HG02678 (cell line): ENCODE results near the gene CCL19.
"Not testable (repeated sequence)": the region's sequence is repeated elsewhere in the genome, so short reads cannot be mapped to it uniquely, and the experiment has no call there.

Experiments
- ATAC-seq: cut with Tn5 transposase; IDR thresholded peaks from one replicate; pipeline ENCODE4 v1.9.1; 2021; ENCODE audit warnings: mild to moderate bottlenecking, moderate library complexity; ENCODE audit not compliant: unreplicated experiment

Gene CCL19

GRCh38 chr9:34690983-34691935, at the start of gene CCL19:
Gene CCL19, minus strand, starts transcription at chr9:34691276. Its CDS starts 137 bp downstream, at chr9:34691139.
- no peak for ATAC-seq

DNA sequence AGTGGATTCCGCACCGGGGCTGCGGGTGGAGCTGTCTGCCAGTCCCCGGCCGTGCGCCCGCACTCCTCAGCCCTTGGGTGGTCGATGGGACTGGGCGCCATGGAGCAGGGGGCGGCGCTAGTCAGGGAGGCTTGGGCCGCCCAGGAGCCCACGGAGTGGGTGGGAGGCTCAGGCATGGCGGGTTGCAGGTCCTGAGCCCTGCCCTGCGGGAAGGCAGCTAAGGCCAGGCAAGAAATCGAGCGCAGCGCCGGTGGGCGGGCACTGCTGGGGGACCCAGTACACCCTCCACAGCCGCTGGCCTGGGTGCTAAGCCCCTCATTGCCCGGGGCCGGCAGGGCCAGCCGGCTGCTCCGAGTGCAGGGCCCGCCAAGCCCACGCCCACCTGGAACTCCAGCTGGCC, 49.1 kb upstream of the CCL19 start:
- not testable (repeated sequence) for ATAC-seq

DNA sequence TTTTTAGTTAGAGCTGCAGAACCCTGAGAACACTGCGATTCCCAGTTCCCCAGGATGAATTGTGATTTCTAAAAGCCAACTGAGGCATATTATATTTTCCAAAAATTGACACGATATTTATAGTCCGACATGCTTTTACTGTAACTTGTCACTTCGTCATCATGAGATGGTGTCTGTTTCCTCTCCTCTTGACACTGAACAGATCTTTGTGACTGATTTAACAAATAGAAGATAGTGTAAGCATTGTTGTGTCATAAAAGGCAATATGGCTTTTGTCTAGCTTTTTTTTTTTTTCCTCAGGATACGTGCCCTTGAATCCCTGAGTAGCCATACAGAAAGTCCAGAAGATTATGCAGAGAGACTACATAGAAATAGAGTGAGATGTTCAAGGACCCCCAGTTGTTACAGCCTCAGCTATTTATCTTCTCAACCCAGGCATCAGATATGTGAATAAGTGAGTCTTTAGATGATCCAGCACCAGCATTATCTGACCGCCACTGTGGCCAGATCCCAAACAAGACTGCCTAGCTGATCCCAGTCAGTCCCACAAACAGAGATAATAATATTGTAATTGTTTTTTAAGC, 46.7 kb upstream of the CCL19 start:
- no peak for ATAC-seq

DNA sequence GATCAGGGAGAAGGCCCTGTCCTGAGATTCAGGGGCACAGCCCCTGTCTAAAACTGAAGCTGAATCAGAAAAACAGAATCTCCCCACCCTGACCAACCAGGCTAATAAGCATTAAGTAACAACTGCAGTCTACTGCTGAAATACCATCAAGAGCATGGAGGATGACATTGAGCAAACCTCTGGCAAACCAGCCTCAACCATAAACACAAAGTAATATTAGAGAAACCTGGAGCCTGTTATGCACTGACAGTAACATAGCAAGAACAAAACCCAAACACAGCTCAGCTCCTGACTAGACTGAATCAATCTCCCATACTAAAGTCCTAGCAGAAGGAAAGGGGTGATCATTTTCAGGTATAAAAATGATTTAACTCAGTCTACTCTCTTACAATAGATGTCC, 43.6 kb upstream of the CCL19 start:
- no peak for ATAC-seq

DNA sequence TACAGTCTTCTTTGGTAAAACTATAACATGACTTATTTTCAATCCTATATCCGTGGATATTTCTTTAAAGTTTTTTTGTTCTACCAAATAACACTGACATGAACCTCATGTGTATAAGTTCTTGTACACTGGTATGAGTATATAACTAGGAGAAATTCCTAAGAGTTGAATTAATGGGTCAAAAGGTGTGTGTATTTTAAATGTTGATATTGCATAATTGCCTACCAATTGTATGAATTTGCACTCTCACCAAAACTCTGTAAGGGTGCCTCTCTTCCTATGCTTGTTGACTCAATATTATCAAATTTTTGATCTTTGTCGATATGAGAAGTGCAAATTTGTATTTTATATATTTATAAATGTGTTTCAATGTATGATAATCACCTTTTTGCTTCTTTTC, 41.8 kb upstream of the CCL19 start:
- ATAC-seq = no peak

- ATAC-seq = no peak
These were observed 41.4 kb upstream of the CCL19 start for GRCh38 chr9:34732478-34732877.

- no peak for ATAC-seq
These were observed 32.1 kb upstream of the CCL19 start for GRCh38 chr9:34723141-34723540.

- not testable (repeated sequence) for ATAC-seq
These were observed 28.6 kb upstream of the CCL19 start for GRCh38 chr9:34719769-34720025.

DNA sequence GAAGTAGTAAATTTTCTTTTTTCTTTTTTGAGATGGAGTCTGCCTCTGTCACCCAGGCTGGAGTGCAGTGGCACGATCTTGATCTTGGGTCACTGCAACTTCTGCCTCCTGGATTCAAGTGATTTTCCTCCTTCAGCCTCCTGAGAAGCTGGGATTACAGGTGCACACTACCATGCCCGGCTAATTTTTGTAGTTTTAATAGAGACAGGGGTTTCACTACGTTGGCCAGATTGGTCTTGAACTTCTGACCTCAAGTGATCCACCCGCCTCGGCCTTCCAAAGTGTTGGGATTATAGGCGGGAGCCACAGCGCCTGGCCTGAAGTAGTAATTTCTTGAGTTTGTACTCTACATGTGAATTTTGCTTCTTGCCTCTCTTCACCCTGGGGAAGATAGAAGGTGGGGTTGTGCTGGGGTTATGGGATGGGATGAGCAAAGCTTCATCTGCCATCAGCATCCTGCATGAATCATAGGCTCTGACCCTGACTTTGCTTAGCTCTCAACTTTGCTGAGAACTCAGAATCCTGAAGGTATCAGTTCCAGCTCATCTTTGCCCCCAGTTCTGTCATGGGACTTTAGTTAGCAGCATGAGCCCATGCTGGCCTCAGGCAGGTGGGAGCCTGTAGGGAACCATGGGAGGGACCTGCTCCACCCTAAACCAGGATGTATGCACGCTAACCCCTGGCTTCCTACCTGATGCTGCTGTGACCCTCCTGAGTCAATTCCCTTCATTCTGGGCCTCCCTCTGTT, 28.1 kb upstream of the CCL19 start:
- ATAC-seq = no peak

DNA sequence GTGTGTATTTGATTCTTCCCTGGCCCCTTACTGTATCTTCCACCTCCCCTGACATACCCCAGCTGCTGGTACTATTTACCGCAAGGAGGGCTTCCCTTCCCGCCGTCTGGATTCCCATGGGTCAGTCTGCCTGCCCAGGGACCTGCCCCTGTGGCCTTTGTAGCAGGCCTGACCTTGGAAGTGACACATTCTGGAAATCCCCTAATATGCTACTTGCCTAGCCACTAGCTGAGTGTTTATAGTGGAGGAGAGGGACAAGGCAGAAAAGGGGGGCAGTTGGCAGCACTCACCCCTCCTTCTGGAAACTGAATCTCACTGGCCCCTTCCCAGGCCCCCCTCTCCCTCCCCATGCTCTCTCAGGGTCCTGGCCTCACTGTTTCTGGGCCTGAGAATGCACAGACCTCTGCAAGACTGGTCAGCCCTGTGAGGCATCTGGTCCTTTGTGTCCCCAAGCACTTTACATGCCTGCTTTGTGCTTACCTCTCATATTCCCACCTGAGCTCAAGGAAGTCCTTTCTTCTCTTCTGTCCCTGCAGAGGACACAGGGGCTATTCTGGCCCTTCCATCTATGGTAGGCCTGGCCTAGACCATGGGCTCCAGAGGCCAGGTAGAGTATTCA, 27.0 kb upstream of the CCL19 start:
- ATAC-seq = no peak

- no peak for ATAC-seq
These were observed 25.6 kb upstream of the CCL19 start for GRCh38 chr9:34716711-34717110.

- ATAC-seq = no peak
These were observed 24.7 kb upstream of the CCL19 start for GRCh38 chr9:34715639-34716215.

DNA sequence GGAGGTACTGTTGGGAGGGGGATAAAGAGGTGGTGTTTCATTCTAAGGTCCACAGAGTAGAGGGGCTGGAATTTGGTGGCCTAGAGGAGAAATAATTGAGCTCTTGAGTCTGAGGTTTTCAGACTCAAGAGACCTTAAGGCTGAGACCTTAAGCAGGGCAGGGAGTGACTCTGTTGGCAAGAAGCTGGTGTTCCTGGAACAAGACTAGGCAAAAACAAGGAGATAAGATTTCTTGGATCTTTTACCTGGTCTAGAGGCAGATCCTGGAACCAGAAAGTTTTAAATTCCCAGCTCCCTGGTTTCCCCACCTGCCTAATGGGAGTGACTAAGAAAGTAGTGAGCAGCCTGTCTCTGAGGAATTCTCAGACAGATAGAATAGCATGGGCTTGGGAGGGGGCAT, 22.9 kb upstream of the CCL19 start:
- ATAC-seq = no peak

DNA sequence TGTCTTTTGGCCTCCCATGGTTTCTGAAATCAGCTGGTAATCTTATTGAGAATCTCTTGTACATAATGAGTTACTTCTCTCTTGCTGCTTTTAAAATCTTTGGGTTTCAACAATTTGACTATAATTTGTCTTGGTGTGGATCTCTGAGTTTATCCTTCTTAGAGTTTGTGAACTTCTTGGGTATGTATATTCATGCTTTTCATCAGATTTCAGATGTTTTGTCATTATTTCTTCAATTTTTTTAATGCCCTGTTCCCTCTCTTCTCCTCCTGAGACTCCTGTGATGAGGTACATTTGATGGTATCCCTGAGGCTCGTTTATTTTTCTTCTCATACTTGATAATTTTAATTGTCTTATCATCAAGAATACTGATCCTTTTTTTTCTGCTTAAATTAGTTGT, 21.1 kb upstream of the CCL19 start:
- ATAC-seq = no peak

DNA sequence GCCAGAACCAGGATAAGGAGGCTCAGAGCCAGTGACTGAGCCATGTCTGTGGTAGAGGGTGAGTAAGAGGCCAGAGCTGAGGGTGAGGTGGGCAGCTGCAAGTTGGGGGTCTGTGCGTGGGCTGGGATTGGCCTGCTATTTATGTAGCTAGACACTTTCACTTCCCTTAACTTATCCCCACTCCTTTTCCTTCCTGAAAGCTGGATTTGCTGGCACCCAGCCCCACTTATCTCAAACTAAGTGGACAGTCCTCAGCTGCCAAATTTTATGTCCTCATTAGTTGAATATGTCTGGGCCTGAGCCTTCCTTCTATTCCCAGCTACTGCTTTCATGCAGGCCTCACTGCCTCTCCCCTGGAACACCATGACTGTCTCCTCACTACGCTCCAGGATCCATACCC, 18.9 kb upstream of the CCL19 start, which contains the start of gene CCL21:
Gene CCL21 (minus strand): TSS at position 114 of the 400 bp plus-strand sequence. CDS start 70 bp downstream, at position 44.
- no peak for ATAC-seq

DNA sequence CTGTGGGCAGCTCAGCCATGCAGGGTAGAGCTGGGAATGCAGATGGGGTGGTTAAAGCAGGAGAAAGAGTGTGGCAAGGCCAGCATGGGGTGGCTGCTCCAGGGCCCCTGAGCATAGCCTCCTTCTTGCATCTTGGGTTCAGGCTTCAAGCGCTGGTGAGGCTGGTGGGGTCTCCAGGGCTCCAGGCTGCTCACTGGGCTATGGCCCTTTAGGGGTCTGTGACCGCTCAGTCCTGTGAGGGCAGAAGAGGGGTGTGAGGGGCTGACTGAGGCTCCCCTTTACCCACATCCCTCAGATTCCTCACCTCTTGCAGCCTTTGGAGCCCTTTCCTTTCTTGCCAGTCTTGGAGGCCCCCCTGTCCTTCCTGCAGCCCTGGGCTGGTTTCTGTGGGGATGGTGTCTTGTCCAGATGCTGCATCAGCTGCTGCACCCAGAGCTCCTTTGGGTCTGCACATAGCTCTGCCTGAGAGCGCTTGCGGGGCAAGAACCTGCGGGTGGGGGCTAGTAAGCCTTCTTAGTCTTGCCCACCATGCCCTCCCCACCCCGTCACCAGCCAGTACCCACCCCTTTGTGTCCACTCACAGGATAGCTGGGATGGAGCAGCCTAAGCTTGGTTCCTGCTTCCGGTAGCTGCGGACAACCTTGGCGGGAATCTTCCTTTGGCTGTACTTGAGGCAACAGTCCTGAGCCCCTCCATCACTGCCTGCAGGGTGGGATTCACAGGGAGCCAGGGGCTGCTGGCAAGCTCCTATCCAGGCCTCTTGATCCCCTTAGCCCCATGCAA, 18.3 kb upstream of the CCL19 start:
- ATAC-seq = no peak

DNA sequence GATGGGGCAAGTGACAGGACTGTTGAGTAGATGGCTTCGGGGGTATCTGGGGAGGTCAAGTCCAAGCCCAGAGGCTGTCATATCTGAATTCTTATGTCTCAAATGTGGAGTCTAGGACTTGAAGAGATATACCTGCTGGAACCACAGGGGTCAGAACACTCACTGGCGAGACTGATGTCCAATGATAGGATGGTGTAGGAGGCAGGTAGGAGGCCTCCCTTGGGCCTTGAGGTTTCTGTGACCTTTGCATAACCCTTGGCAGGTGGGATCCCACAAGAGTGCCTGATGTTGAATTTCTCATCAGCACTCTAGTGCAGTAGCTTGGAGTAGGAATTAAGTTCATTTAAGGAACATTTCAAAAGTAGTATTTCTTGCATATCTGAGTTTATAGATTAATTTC, 16.1 kb upstream of the CCL19 start:
- no peak for ATAC-seq

DNA sequence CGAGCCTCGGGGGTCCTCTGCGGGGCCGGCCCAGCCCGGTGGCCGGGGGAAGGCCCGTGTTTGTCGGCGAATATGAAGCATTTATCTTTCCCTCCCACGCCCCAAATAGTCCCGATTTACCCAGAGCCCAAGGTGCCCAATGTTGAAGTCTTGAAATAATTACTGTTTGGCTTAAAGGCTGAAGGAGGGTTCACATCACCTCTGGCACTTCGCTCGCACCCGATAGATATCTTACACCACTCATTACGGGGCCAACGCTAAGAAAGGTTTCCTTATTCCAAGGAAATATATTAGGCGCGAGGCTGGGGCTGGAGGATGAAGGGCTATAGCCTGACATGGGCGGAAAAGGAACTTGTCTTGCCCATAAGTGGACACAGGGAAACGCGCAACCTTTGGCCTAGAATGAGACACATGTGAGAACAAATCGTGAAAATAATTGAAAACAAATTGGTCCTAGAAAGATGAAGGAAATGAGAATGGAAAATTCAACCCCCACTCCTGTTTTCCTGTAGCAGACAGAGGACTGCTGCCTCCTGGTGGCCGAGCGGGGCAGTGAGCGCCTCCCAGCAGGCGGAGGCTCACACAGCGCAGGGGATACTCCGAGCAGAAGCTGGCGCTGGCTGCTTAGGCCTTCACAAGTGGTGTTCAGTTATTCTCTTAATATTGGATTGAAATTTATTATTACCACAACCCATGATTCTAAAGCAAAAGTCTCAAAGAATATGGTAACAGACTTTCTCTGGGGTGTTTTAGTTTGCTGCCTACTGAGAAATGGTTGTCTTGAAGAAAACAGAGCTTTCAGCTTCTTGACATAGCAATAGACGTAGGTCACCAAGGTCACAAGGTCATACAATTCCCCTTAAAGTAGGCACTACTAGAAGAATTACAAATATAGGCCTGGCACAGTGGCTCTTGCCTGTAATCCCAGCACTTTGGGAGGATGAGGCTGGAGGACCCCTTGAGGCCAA, 11.0 kb upstream of the CCL19 start:
- peak; percentile 77 for ATAC-seq
